ENCODE results near the gene SGPP2.

SGPP2 gene, protein sequence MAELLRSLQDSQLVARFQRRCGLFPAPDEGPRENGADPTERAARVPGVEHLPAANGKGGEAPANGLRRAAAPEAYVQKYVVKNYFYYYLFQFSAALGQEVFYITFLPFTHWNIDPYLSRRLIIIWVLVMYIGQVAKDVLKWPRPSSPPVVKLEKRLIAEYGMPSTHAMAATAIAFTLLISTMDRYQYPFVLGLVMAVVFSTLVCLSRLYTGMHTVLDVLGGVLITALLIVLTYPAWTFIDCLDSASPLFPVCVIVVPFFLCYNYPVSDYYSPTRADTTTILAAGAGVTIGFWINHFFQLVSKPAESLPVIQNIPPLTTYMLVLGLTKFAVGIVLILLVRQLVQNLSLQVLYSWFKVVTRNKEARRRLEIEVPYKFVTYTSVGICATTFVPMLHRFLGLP

DNA sequence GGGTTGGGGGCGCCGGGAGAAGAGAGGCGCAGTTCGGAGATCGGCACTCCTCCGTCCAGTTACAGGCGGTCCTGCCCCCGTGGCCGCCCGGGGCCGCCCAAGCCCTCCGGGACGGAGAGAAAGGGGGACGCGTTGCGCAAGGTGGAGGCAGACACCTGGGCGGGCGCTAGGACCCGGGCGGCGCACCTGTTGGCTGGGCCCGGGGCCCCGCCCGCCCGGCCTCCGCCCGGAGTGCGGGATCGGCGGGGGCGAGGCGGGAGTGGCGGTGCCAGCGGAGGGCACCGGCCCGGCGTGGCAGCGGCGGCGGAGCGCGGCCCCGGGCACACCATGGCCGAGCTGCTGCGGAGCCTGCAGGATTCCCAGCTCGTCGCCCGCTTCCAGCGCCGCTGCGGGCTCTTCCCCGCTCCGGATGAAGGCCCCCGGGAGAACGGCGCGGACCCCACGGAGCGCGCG, at the start of gene SGPP2:
Gene SGPP2 (plus strand): TSS at position 268 of the 453 bp plus-strand sequence. CDS start 60 bp downstream, at position 328.
- Histone ChIP-seq H3K9ac (ENCODE audit: low read length in 5 of 5) (no peak within 1 kb of the TSS), H3K9me3 (ENCODE audit: control insufficient read depth in 5 of 5, low read length in 5 of 5) (no peaks in the 10 kb centered on the region), H3K27ac (ENCODE audit: low read depth, low read length) (no peak within 1 kb of the TSS), H3K4me3 (ENCODE audit: low read depth in 1 of 5, low read length in 5 of 5) (peak within 1 kb of the TSS; percentile 16 to 61 (median 36)), H3K36me3 (ENCODE audit: control insufficient read depth in 5 of 5, insufficient read depth in 5 of 5, low read length in 5 of 5) (no peaks in the 10 kb centered on the region), H3K27me3 (ENCODE audit: control insufficient read depth in 5 of 5, insufficient read depth in 4 of 5, low read length in 5 of 5) (peaks cover 17 to 33% (median 20%) of the 10 kb centered on the region in 5 donors), H3K4me1 (ENCODE audit: control insufficient read depth in 5 of 5, insufficient read depth in 5 of 5, low read length in 5 of 5) (peaks cover 0 to 19% (median 7%) of the 10 kb centered on the region in 5 donors)

DNA sequence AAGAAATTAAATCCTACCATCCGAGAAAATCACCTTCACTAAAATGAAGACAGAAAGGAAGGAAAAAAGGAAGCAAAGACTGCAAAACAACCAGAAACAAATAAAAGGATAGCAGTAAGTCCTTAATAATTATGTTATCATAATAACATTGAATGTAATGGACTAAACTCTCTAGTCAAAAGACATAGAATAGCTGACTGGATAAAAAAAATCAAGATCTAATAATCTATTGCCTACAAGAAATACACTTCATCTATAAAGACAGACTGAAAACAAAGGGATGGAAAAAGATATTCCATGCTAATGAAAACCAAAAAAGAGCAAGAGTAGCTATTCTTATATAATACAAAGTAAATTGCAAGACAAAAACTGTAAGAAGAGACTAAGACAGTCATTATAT, 48.5 kb upstream of the SGPP2 start:
- H3K27me3 ChIP-seq (ENCODE audit: control insufficient read depth in 5 of 5, insufficient read depth in 4 of 5, low read length in 5 of 5): peaks cover 0 to 3% (median 0%) of the 10 kb centered on the region in 5 donors
- H3K9ac ChIP-seq (ENCODE audit: low read length in 5 of 5): no peak overlapping the region
- no peaks in the 10 kb centered on the region for H3K4me1 ChIP-seq (ENCODE audit: control insufficient read depth in 5 of 5, insufficient read depth in 5 of 5, low read length in 5 of 5)
- no peaks in the 10 kb centered on the region for H3K36me3 ChIP-seq (ENCODE audit: control insufficient read depth in 5 of 5, insufficient read depth in 5 of 5, low read length in 5 of 5)
- no peak overlapping the region for H3K4me3 ChIP-seq (ENCODE audit: low read depth in 1 of 5, low read length in 5 of 5)
- peaks cover 0 to 15% (median 2%) of the 10 kb centered on the region in 5 donors for H3K9me3 ChIP-seq (ENCODE audit: control insufficient read depth in 5 of 5, low read length in 5 of 5)
- no peak overlapping the region for H3K27ac ChIP-seq (ENCODE audit: low read depth, low read length)

DNA sequence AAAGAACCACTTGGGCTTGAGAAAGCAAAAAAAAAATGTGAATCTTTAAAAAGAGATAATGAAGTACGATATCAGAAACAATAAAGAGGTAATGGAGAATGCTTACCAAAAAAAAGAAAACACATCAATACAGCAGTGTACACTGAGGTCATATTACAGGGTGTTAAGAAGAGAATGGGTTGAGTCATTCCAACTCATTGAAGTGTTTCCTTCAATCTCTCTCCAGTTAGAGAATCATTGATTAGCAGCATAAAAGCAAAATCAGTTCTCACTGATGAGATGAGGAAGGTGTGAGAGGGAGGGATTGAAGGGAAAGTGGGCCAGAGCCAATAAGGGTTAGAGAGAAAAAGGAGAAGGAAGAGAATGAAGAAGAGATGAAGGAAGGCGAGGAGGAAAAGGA, 43.9 kb upstream of the SGPP2 start:
- Histone ChIP-seq H3K9me3 (ENCODE audit: control insufficient read depth in 5 of 5, low read length in 5 of 5) (no peaks in the 10 kb centered on the region), H3K36me3 (ENCODE audit: control insufficient read depth in 5 of 5, insufficient read depth in 5 of 5, low read length in 5 of 5) (no peaks in the 10 kb centered on the region), H3K27me3 (ENCODE audit: control insufficient read depth in 5 of 5, insufficient read depth in 4 of 5, low read length in 5 of 5) (no peaks in the 10 kb centered on the region), H3K27ac (ENCODE audit: low read depth, low read length) (no peak overlapping the region), H3K4me1 (ENCODE audit: control insufficient read depth in 5 of 5, insufficient read depth in 5 of 5, low read length in 5 of 5) (no peaks in the 10 kb centered on the region), H3K9ac (ENCODE audit: low read length in 5 of 5) (no peak overlapping the region), H3K4me3 (ENCODE audit: low read depth in 1 of 5, low read length in 5 of 5) (no peak overlapping the region)

DNA sequence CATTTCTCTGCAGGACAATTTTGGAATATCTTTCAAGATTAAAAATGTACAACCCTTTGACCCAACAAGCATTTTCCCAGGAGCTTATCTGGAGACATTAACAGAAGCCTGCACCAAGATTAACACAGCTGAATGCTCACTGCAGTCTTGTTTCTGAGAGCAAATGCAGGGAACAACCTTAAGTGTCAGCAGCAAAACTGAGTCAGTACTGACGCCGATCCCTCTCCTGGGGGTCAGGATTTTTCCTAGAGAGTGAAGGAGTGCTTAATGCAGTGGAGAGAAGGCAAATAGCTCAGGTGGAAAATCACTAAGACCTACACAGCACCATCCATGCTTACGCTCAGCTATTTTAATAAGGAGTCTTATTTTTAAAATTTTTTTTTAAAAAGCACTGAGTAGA, 42.8 kb upstream of the SGPP2 start:
- Histone ChIP-seq H3K4me3 (ENCODE audit: low read depth in 1 of 5, low read length in 5 of 5) (no peak overlapping the region), H3K4me1 (ENCODE audit: control insufficient read depth in 5 of 5, insufficient read depth in 5 of 5, low read length in 5 of 5) (no peaks in the 10 kb centered on the region)

DNA sequence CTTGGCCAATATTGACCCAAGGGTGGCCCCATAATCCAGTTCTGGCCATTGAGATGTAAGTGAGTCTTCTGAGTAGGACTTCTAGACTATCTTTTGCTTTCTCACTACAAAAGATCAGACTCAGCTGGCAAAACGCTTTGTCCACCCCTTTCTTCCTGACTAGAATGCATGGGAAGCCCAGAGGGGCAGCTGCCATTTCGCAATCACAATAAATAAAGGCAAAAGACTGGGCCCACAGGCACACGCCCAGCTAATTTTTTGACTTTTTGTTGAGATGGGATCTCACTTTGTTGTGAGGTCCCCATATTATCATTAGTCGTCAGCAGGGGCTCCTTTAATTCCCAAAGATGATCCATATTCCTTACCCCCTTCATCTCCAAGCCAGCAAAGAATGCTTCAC, 41.1 kb upstream of the SGPP2 start:
- H3K4me1 ChIP-seq (ENCODE audit: control insufficient read depth in 5 of 5, insufficient read depth in 5 of 5, low read length in 5 of 5): no peaks in the 10 kb centered on the region
- H3K9ac ChIP-seq (ENCODE audit: low read length in 5 of 5): no peak overlapping the region
- H3K27ac ChIP-seq (ENCODE audit: low read depth, low read length): no peak overlapping the region
- no peaks in the 10 kb centered on the region for H3K36me3 ChIP-seq (ENCODE audit: control insufficient read depth in 5 of 5, insufficient read depth in 5 of 5, low read length in 5 of 5)
- H3K27me3 ChIP-seq (ENCODE audit: control insufficient read depth in 5 of 5, insufficient read depth in 4 of 5, low read length in 5 of 5): no peaks in the 10 kb centered on the region
- H3K4me3 ChIP-seq (ENCODE audit: low read depth in 1 of 5, low read length in 5 of 5): no peak overlapping the region
- no peaks in the 10 kb centered on the region for H3K9me3 ChIP-seq (ENCODE audit: control insufficient read depth in 5 of 5, low read length in 5 of 5)

More for the DNA sequence above, 42.8 kb upstream of the SGPP2 start:
- Histone ChIP-seq H3K27ac (ENCODE audit: low read depth, low read length) (no peak overlapping the region), H3K9me3 (ENCODE audit: control insufficient read depth in 5 of 5, low read length in 5 of 5) (no peaks in the 10 kb centered on the region), H3K36me3 (ENCODE audit: control insufficient read depth in 5 of 5, insufficient read depth in 5 of 5, low read length in 5 of 5) (no peaks in the 10 kb centered on the region), H3K9ac (ENCODE audit: low read length in 5 of 5) (no peak overlapping the region), H3K27me3 (ENCODE audit: control insufficient read depth in 5 of 5, insufficient read depth in 4 of 5, low read length in 5 of 5) (no peaks in the 10 kb centered on the region)

DNA sequence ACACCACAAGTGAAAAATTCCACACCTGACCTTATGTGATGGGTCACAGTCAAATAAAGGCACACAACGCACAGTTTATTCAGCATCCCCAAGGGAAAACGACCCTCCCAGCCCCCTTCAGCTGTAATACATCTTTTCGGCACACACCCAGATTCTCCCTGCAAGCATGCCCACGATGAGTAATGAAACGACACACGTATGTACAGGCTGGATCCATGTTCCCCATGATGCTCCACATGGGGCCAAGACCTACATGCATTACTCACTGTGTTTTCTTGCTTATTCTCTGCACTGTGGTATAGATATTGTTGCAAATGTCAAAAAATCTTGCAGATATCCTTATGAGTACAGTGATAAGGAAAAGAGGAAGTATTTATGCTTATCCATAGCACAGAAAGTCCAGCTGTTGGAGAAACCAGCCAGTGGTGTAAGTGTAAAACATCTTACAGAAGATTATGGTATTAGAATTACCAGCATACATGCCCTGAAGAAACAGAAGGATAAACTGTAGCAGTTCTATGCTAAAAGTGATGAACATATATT, 32.5 kb upstream of the SGPP2 start:
- no peak overlapping the region for H3K9ac ChIP-seq (ENCODE audit: low read length in 5 of 5)
- H3K27me3 ChIP-seq (ENCODE audit: control insufficient read depth in 5 of 5, insufficient read depth in 4 of 5, low read length in 5 of 5): peaks cover 0 to 2% (median 0%) of the 10 kb centered on the region in 5 donors
- no peaks in the 10 kb centered on the region for H3K4me1 ChIP-seq (ENCODE audit: control insufficient read depth in 5 of 5, insufficient read depth in 5 of 5, low read length in 5 of 5)
- H3K36me3 ChIP-seq (ENCODE audit: control insufficient read depth in 5 of 5, insufficient read depth in 5 of 5, low read length in 5 of 5): no peaks in the 10 kb centered on the region
- no peak overlapping the region for H3K27ac ChIP-seq (ENCODE audit: low read depth, low read length)
- H3K9me3 ChIP-seq (ENCODE audit: control insufficient read depth in 5 of 5, low read length in 5 of 5): peaks cover 0 to 4% (median 0%) of the 10 kb centered on the region in 5 donors
- H3K4me3 ChIP-seq (ENCODE audit: low read depth in 1 of 5, low read length in 5 of 5): no peak overlapping the region

DNA sequence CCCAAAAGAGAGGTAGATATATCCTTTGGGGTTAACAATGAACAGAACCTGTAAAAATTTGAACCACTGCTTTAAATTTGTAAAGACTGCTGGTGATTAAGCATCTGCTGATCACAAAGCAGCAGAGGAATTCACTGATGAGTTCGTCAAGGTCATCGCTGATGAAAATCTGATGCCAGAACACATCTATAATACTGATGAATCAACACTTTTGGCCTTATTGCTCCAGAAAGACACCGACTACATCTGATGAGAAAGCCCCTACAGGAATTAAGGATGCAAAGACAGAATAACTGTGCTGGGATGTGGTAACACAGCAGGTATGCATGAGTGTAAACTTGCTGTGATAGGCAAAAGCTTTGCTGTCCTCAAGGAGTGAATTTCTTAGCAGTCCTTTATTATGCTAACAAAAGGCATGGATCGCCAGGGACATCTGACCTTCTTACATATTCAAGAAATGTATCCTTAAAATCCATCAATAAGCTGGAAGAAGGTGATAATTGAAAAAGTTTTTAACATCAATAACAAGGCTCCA, 30.5 kb upstream of the SGPP2 start:
- no peak overlapping the region for H3K27ac ChIP-seq (ENCODE audit: low read depth, low read length)

DNA sequence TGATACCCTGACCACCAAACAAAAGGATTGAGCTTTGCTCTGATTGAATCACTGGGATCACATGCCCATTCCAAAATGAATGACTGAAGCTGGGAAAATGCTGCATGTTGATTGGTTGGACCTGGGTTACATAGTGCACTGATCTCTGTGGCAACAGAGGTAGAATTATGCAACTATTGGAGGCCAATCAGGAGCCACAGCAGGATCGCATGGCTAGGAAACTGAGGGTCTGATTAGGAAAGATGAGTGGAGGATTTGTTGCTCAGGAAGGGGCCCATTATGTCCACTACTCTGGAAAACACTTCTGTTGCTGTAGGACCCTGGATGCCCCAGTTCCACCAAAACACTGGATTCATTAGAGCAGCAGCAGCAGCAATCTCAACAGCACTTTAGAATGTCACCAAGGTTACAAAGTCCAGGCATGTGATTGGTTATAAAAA, 25.9 kb upstream of the SGPP2 start:
- H3K27ac ChIP-seq (ENCODE audit: low read depth, low read length): no peak overlapping the region

More for the DNA sequence above, 30.5 kb upstream of the SGPP2 start:
- Histone ChIP-seq H3K9ac (ENCODE audit: low read length in 5 of 5) (no peak overlapping the region), H3K4me1 (ENCODE audit: control insufficient read depth in 5 of 5, insufficient read depth in 5 of 5, low read length in 5 of 5) (no peaks in the 10 kb centered on the region), H3K9me3 (ENCODE audit: control insufficient read depth in 5 of 5, low read length in 5 of 5) (peaks cover 0 to 4% (median 0%) of the 10 kb centered on the region in 5 donors), H3K27me3 (ENCODE audit: control insufficient read depth in 5 of 5, insufficient read depth in 4 of 5, low read length in 5 of 5) (no peaks in the 10 kb centered on the region), H3K4me3 (ENCODE audit: low read depth in 1 of 5, low read length in 5 of 5) (no peak overlapping the region), H3K36me3 (ENCODE audit: control insufficient read depth in 5 of 5, insufficient read depth in 5 of 5, low read length in 5 of 5) (no peaks in the 10 kb centered on the region)

DNA sequence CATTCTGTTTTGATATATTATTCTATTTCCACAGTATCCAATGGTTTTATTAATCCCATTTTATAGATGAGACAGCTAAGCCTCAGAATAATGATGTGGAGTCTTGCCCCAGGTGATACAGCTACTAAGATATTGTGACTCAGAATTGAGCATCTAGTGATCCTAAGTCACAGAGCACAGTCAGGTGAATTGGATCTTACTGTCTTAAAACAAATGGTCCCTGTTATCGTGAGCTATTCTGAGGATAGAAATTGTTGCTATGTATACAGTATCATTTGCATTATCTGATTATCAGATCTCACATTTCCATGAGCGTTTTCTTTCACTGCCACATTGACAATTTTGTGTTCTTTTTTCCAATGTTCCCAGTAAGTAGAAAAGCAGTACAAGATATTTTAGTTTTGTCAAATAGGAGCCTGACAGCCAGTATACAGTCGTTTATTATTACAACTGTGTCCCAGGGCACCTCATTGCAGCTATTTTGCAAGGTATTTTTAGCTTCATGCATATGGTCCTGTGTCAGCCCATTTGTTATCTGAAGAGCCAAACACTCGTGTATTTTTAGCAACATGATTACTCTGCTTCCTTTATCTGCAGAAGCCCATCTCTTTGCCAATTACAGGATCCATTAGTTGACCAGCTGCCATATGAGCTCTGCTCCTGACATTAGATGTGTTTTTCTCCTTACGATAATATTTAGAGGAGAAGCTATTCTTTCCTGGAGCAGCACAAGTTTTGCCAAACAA, 25.1 kb upstream of the SGPP2 start:
- Histone ChIP-seq H3K27me3 (ENCODE audit: control insufficient read depth in 5 of 5, insufficient read depth in 4 of 5, low read length in 5 of 5) (peaks cover 0 to 2% (median 0%) of the 10 kb centered on the region in 5 donors), H3K36me3 (ENCODE audit: control insufficient read depth in 5 of 5, insufficient read depth in 5 of 5, low read length in 5 of 5) (no peaks in the 10 kb centered on the region), H3K9me3 (ENCODE audit: control insufficient read depth in 5 of 5, low read length in 5 of 5) (peaks cover 0 to 4% (median 0%) of the 10 kb centered on the region in 5 donors), H3K9ac (ENCODE audit: low read length in 5 of 5) (no peak overlapping the region), H3K4me1 (ENCODE audit: control insufficient read depth in 5 of 5, insufficient read depth in 5 of 5, low read length in 5 of 5) (no peaks in the 10 kb centered on the region), H3K27ac (ENCODE audit: low read depth, low read length) (no peak overlapping the region), H3K4me3 (ENCODE audit: low read depth in 1 of 5, low read length in 5 of 5) (no peak overlapping the region)

More for the DNA sequence above, 25.9 kb upstream of the SGPP2 start:
- Histone ChIP-seq H3K4me1 (ENCODE audit: control insufficient read depth in 5 of 5, insufficient read depth in 5 of 5, low read length in 5 of 5) (no peaks in the 10 kb centered on the region), H3K9me3 (ENCODE audit: control insufficient read depth in 5 of 5, low read length in 5 of 5) (peaks cover 0 to 4% (median 0%) of the 10 kb centered on the region in 5 donors), H3K36me3 (ENCODE audit: control insufficient read depth in 5 of 5, insufficient read depth in 5 of 5, low read length in 5 of 5) (no peaks in the 10 kb centered on the region), H3K9ac (ENCODE audit: low read length in 5 of 5) (no peak overlapping the region), H3K4me3 (ENCODE audit: low read depth in 1 of 5, low read length in 5 of 5) (no peak overlapping the region), H3K27me3 (ENCODE audit: control insufficient read depth in 5 of 5, insufficient read depth in 4 of 5, low read length in 5 of 5) (peaks cover 0 to 2% (median 0%) of the 10 kb centered on the region in 5 donors)

All from subcutaneous abdominal adipose tissue (tissue), 5 donors.